GM19463 (cell line): ENCODE data around the gene MMP26.
"Not testable (repeated sequence)": the region's sequence is repeated elsewhere in the genome, so short reads cannot be mapped to it uniquely, and the experiment has no call there.

Experiments used
- ATAC-seq: cut with Tn5 transposase; IDR thresholded peaks from one replicate; pipeline ENCODE4 v1.9.1; 2021; ENCODE audit warnings: mild to moderate bottlenecking, moderate library complexity; ENCODE audit not compliant: unreplicated experiment

The MMP26 gene

DNA sequence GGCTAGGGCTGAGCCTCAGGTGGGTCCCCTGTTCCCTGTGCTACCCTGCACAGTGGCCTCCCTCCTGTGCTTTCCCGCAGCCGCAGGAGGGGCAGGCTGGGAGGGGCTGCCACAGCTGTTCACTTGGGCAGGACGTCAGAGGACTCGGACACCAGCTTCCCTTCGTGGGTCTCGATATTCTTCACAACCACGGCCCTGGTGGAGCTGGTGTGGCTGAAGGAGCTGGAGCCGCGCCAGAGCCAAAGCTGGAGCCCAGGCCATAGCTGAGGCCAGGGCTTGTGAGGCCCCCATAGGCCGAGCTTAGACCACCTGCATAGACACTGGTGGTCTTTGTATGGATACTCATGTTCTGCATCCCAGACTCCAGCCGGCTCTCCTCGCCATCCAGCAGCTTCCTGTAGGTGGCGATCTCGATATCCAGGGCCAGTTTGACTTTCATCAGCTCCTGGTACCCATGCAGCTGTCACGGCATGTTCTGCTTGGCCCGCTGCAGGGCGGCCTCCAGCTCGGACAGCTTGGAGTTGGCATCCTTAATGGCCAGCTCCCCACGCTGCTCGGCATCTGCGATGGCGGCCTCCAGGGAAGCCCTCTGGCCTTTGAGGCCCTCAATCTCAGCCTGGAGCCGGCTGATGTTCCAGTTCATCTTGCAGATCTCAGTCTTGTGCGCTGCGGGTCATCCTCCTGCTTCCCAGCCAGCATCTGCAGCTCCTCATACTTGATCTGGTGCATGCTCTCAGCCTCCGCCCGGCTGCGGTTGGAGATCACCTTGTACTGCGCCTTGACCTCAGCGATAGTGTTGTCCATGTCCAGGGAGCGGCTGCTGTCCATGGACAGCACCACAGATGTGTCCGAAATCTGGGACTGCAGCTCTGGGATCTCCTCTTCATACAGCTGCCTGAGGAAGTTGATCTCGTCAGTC, 18.3 kb downstream of the MMP26 start:
- ATAC-seq = not testable (repeated sequence)

DNA sequence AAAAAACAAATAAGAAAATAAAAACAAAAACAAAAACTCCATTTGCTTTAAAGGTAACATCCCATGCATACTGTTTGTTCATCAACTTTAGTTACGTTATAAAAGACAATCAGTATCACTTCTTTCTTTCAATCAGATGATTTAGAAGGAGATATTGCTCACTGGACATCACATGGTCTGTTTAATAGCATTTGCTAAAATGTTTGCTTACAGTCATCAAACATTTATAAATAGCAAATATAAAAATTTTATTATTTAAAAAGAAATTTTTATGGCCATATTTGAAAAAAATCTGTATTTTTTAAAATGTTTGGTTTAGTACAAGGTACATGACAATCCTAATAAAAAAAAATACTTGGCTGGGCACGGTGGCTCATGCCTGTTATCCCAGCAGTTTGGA, 22.6 kb downstream of the MMP26 start:
- ATAC-seq = no peak

DNA sequence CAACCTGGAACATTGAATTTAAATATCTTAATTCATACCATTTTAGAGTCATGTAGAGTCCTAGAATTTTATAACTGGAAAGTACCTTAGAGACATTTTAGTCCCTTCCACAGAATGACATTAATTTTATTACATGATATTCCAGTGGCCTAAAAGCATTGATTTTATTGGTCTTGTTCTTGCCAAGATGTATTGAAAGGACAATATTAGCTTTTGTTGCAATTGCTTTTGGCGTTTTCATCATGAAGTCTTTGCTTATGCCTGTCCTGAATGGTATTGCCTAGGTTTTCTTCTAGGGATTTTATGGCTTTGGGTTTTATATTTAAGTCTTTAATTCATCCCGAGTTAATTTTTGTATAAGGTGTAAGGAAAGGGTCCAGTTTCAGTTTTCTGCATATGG, 36.2 kb downstream of the MMP26 start:
- no peak for ATAC-seq

DNA sequence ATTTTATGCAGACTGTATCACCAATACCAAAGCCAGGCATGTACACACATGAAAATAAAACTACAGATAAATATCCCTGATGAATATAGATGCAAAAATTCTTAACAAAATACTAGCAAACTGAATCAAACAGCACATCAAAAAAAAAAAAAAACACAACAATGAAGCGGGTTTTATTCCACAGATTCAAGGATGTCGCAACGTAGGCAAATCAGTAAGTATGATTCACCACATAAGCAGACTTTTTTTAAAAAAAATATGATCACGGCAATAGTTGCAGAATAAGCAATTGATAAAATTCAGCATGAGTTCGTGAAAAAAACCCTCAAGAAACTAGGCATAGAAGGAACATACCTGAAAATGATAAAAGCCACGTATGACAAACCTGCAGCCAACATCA, 43.9 kb downstream of the MMP26 start:
- ATAC-seq = no peak

DNA sequence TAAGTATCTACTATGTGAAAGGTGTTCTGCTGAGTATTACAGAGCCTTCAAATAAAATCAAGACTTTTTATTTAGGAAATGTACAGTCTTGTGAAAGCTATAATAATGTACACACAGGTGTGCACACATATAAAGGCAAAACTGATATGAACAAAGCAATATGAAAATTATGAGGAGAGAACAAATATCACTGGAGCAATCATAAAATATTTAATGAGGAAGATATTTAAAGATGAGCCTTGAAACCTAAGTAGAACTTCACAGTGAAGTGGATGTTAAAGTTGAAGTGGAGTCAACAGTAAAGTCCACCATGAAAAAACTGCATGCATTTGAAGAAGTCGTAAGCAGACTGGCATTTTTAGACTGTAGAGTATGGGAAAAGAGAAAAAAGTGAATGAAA, 46.6 kb downstream of the MMP26 start:
- no peak for ATAC-seq
